SJSA1 (cell line): ENCODE results near the gene MRPL14. TPM values are rescaled to one million over a fixed set of nuclear protein-coding genes. Genes with fewer than 3 reads are reported as not detected.

Source experiments
- DNase-seq, 2 experiments: peaks; one replicate each; pipeline ENCODE4 v3.0.0-alpha.2; 2015 to 2020; ENCODE audit warnings: low spot score in 2 of 2, low read depth in 1 of 2
- H3K27ac ChIP-seq: fragments of 250-450 bp; sonication (Bioruptor Pico); 2 replicates; pipeline ENCODE4 v1.5.1; 2020; ENCODE audit warnings: mild to moderate bottlenecking, moderate library complexity
- H3K27me3 ChIP-seq: fragments of 250-450 bp; sonication (Bioruptor Pico); replicated peaks from 2 replicates; pipeline ENCODE4 v1.5.1; 2020; ENCODE audit warnings: mild to moderate bottlenecking, moderate library complexity
- H3K36me3 ChIP-seq: fragments of 250-450 bp; sonication (Bioruptor Pico); 2 replicates; pipeline ENCODE4 v1.5.1; 2020; ENCODE audit warnings: mild to moderate bottlenecking
- H3K4me1 ChIP-seq: fragments of 250-450 bp; sonication (Bioruptor Pico); replicated peaks from 2 replicates; pipeline ENCODE4 v1.6.1; 2021; ENCODE audit warnings: mild to moderate bottlenecking
- H3K4me3 ChIP-seq: fragments of 250-450 bp; sonication (Bioruptor Pico); 2 replicates; pipeline ENCODE4 v1.5.1; 2020; ENCODE audit warnings: mild to moderate bottlenecking
- H3K9me3 ChIP-seq: fragments of 250-450 bp; sonication (Bioruptor Pico); replicated peaks from 2 replicates; pipeline ENCODE4 v1.5.1; 2020; ENCODE audit warnings: mild to moderate bottlenecking
- total RNA-seq: library from RNA; depleted of rRNA; stranded (reverse); fragments of >200 nt; shearing (Covaris generic); gene quantifications from 2 replicates; pipeline ENCODE4 v1.2.3, GENCODE V29; 2014

MRPL14 gene
- total RNA-seq, 1 experiment from 2014 or later, result 67.0 TPM

- H3K27ac ChIP-seq, result no peak overlapping the region; the same call in 1 of the 2 replicates
- peak in 1 of 2 experiments; percentile 46 for DNase-seq
- no peaks in the 10 kb centered on the region for H3K9me3 ChIP-seq
- H3K4me3 ChIP-seq, result peak overlapping the region; percentile 39; the same call in 1 of the 2 replicates
- H3K27me3 ChIP-seq, result no peaks in the 10 kb centered on the region
- peaks cover 39% of the 10 kb centered on the region for H3K4me1 ChIP-seq
- no peaks in the 10 kb centered on the region for H3K36me3 ChIP-seq
Measured at GRCh38 chr6:44073612-44074438, 53.4 kb downstream of the MRPL14 start.

DNA sequence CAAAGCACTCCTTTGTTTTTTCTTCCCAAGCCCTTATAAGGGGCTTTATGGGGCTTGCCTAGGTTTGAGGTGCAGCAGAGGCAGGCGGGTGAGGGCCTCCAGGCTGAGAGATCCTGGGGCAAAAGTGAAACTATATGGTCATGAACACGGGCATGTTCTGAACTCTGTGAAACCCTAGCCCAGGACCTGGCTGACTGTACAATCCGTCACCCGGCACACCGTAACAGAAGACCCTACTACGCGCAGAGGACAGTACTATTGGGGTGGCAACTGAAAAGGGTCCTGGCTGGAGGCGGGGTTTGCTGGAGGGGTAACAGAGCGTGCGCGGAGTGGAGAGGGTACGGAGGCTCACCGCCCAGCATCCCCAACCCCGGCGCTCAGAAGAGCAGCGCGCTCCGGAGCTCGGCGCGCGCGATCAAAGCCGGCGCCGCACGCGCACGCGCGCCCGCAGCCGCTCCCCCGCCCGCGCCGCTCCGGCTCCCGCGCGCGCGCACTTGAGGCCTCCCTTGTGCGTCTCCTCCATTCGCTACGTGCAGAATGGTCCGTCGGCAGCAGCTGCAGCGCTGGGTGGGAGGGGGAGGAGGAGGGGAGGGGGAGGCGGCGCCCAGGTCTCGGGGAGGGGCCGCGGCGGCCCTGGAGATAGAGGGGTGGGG is 54.2 kb downstream of the MRPL14 start:
- Histone ChIP-seq H3K4me1 (peaks cover 39% of the 10 kb centered on the region), H3K36me3 (no peaks in the 10 kb centered on the region), H3K27me3 (no peaks in the 10 kb centered on the region), H3K9me3 (no peaks in the 10 kb centered on the region), H3K4me3 (peak overlapping the region; percentile 39), H3K27ac (peak overlapping the region; percentile 58)
- peak; percentile 72 to 77 for DNase-seq

DNA sequence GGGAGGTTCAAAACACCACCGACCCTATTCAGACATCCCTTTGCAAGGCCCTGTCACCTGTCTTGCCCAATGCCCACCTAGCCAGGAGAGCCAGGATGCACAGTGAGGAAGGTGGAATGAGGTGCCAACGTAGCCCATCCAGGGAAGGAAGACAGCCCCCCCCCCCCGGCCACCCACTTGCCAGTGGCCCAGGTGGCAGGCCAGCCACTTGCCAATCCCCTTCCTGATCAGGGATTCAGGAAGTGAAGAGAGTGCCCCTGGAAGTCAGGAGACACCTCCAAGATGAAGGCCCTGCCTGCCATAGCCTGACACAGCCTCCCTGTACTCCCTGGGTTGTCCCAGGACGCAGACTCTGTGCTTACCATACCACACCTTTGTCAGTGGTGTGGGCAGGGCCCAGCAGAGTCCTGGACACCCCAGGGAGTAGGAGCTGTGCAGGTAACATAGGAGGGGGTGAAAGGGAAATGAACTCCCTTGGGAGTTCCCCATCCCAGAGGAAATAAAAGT is 54.7 kb downstream of the MRPL14 start:
- Histone ChIP-seq H3K4me3 (peak overlapping the region; percentile 39), H3K27me3 (no peaks in the 10 kb centered on the region), H3K36me3 (no peaks in the 10 kb centered on the region), H3K9me3 (no peaks in the 10 kb centered on the region), H3K4me1 (peaks cover 42% of the 10 kb centered on the region), H3K27ac (peak overlapping the region; percentile 58)
- no peak for DNase-seq

GRCh38 chr6:44071670-44072451 is 55.4 kb downstream of the MRPL14 start:
- peaks cover 48% of the 10 kb centered on the region for H3K4me1 ChIP-seq
- H3K9me3 ChIP-seq, result no peaks in the 10 kb centered on the region
- no peaks in the 10 kb centered on the region for H3K36me3 ChIP-seq
- H3K4me3 ChIP-seq, result no peak overlapping the region
- peak overlapping the region; percentile 58 for H3K27ac ChIP-seq
- no peaks in the 10 kb centered on the region for H3K27me3 ChIP-seq
- DNase-seq, result peak; percentile 69 to 74

GRCh38 chr6:44068607-44069296 is 58.5 kb downstream of the MRPL14 start:
- no peak overlapping the region for H3K27ac ChIP-seq
- H3K9me3 ChIP-seq, result no peaks in the 10 kb centered on the region
- no peak overlapping the region for H3K4me3 ChIP-seq
- H3K4me1 ChIP-seq, result peaks cover 57% of the 10 kb centered on the region
- H3K27me3 ChIP-seq, result no peaks in the 10 kb centered on the region
- DNase-seq, result no peak
- no peaks in the 10 kb centered on the region for H3K36me3 ChIP-seq

DNA sequence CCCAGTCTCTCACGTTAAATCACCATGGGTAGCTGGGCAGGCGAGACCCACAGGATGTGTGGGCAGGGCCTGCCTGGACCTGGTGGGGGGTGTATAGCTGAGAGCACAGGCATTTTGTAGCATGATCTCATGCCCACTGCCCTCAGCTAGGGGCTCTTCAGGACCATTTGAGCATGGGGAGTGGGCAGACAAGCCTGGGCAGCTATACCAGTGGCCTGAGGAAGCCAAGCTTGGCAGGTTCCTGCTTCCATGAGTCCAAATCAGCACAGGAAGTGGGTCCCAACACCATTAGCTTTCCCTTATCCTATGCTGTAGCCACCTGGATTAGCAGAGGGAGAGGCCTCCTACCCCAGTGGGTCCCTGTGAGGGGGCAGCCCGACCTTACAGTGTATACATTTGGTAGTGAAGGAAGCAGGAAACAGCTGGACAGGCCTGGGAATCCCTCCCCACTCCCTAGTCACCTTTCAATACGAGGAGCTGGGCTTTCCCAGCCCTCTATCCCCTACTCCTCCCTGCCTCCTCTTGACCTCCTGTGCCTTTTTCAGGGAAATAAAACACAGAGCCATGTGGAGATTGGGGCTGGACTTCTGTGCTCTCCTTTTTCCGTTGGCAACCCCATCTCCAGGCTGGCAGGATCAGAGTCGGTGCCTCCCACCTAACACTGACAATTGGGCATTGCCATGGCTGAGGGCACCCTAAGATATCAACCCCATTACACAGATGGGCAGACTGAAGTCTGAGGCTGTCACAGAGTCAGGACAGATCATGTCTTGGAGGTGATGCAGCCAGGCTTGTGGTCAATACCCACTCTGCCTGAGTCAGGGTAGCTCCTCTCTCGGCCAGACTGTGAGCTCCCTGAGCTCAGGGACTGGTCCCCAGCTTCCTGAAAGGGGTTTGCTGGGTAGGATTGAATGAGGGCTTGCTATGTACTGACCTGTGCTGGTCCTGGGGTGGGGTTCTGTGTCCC is 59.8 kb downstream of the MRPL14 start:
- Histone ChIP-seq H3K27ac (peak overlapping the region; percentile 34), H3K4me1 (peaks cover 55% of the 10 kb centered on the region), H3K9me3 (no peaks in the 10 kb centered on the region), H3K4me3 (no peak overlapping the region), H3K36me3 (no peaks in the 10 kb centered on the region), H3K27me3 (no peaks in the 10 kb centered on the region)
- peak in 1 of 2 experiments; percentile 40 for DNase-seq

GRCh38 chr6:44066394-44067172 is 60.7 kb downstream of the MRPL14 start:
- peaks cover 50% of the 10 kb centered on the region for H3K4me1 ChIP-seq
- H3K9me3 ChIP-seq, result no peaks in the 10 kb centered on the region
- H3K27ac ChIP-seq, result peak overlapping the region; percentile 34
- no peak for DNase-seq
- H3K4me3 ChIP-seq, result no peak overlapping the region
- H3K36me3 ChIP-seq, result no peaks in the 10 kb centered on the region
- H3K27me3 ChIP-seq, result no peaks in the 10 kb centered on the region

DNA sequence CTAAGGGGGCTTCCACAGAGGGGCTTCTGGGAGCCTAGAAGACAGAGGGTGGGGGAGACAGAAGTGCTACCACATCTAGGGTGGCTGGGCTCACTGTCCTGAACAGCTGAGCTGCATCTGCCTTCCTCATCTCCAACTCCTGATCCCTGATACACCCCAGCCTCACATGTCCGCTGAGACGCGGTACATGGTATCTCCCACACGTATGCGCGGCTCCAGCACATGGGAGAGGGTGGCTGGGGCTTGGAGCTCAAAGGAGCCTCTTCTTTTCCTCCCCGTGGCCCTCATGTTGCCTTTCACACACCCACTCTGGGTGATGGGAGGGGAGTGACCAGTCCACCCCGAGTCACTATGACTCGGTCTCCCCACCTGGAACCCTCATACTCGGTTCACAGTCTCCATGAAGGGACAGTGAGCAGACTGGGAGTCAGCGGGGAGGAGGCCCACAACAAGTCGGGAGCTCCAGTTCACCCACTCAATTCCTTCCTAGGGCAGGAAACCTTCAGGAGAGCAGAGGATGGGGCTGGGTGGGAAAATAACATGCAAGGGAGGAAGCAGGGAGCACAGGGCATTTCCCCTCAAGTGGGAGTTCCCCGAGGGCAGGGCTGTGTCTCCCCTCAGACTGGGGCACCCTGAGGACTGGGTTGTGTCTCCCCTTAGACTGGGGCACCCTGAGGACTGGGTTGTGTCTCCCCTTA is 61.7 kb downstream of the MRPL14 start:
- Histone ChIP-seq H3K9me3 (no peaks in the 10 kb centered on the region), H3K27me3 (no peaks in the 10 kb centered on the region), H3K36me3 (no peaks in the 10 kb centered on the region), H3K4me3 (no peak overlapping the region), H3K27ac (peak overlapping the region; percentile 60), H3K4me1 (peaks cover 44% of the 10 kb centered on the region)
- DNase-seq, result no peak

GRCh38 chr6:44064948-44065272 is 62.3 kb downstream of the MRPL14 start:
- Histone ChIP-seq H3K9me3 (no peaks in the 10 kb centered on the region), H3K36me3 (no peaks in the 10 kb centered on the region), H3K4me1 (peaks cover 47% of the 10 kb centered on the region), H3K27me3 (no peaks in the 10 kb centered on the region), H3K27ac (peak overlapping the region; percentile 60), H3K4me3 (no peak overlapping the region)
- no peak for DNase-seq

DNA sequence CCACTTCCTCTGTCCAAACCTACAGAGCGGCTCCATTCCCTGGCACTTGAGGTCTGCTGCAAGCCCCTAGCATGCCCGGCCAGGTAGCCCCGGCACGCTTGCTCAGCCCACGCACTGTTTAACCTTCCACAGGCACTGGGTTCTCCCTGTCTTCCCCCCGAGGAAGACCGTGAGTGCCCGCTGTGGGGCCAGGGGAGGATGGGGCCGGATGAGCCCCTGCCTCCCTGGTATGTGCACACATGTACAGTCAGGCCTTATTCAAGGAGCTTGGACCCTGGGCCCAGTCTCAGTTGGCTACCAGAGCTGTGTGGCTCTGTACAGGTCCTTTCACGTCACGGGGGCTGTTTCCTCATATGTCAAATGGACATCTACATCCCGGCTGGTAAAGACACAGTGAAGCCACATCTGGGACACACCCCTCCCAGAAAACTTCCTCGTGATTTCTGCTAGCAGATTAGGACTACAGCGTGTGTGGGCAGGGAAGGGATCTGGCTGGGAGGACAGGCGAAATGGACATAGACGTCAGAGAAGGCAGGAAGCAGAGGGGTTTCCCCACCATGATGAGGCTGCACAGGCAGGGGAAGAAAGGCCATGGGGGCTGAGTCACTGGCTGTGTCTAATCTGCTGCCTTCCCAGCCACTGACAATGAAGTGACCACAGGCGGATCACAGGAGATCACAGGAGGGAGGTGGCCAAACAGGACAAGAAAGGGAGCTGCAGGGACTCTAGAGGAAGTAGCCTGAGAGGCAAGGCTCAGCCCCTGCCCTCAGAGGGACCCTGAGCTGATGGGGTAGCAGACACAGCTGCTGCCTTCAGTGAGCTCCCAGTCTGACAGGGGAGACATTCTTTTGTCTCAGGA is 62.9 kb downstream of the MRPL14 start:
- Histone ChIP-seq H3K4me3 (no peak overlapping the region), H3K27ac (peak overlapping the region; percentile 60), H3K4me1 (peaks cover 53% of the 10 kb centered on the region), H3K27me3 (no peaks in the 10 kb centered on the region), H3K9me3 (no peaks in the 10 kb centered on the region), H3K36me3 (no peaks in the 10 kb centered on the region)
- DNase-seq, result peak; percentile 97 to 98

GRCh38 chr6:44063561-44064059 is 63.6 kb downstream of the MRPL14 start:
- Histone ChIP-seq H3K4me1 (peaks cover 60% of the 10 kb centered on the region), H3K36me3 (no peaks in the 10 kb centered on the region), H3K27me3 (no peaks in the 10 kb centered on the region), H3K9me3 (no peaks in the 10 kb centered on the region), H3K4me3 (no peak overlapping the region), H3K27ac (peak overlapping the region; percentile 60)
- no peak for DNase-seq
